Body of pancreas (tissue), 4 donors: ENCODE data around the gene LRP2. TPM values are rescaled to one million over a fixed set of nuclear protein-coding genes. Genes with fewer than 3 reads are reported as not detected.

ENCODE experiments used
- ATAC-seq: fragments of 150-250 bp; one replicate; pipeline ENCODE4 v1.9.1; 2016
- DNase-seq, 4 donors: peaks; one replicate each; pipeline ENCODE4 v3.0.0-alpha.2; 2019
- H3K27ac ChIP-seq, 4 donors: fragments of 200-600 bp; sonication (generic); 1 replicate in 3 of 4; 2 replicates in 1 of 4; pipeline versions ENCODE4 v1.5.1 to v1.6.1; 2016 to 2019; ENCODE audit warnings: mild to moderate bottlenecking in 1 of 4, mixed read lengths in 1 of 4, moderate library complexity in 1 of 4
- H3K27me3 ChIP-seq, 2 donors: fragments of 200-600 bp; sonication (generic); one replicate each; pipeline ENCODE4 v1.6.0; 2016; ENCODE audit warnings: mild to moderate bottlenecking in 1 of 2
- H3K36me3 ChIP-seq, 2 donors: fragments of 200-600 bp; sonication (generic); replicated peaks in 1 of 2; 2 replicates each; pipeline ENCODE4 v1.5.1; 2016; ENCODE audit warnings: low read depth in 2 of 2; ENCODE audit not compliant: insufficient read depth in 1 of 2
- H3K4me1 ChIP-seq: fragments of 200-600 bp; sonication (generic); one replicate; pipeline ENCODE4 v1.6.0; 2016
- H3K4me3 ChIP-seq, 2 donors: fragments of 200-600 bp; sonication (generic); 1 replicate in 1 of 2; 2 replicates in 1 of 2; pipeline ENCODE4 v1.5.1; 2016 to 2019
- H3K9me3 ChIP-seq, 3 donors: fragments of 200-600 bp; sonication (generic); 1 replicate in 2 of 3; 2 replicates in 1 of 3; pipeline ENCODE4 v1.5.1; 2016
- POLR2A ChIP-seq, 3 donors: fragments of 450-650 bp; IDR thresholded peaks; one replicate each; pipeline ENCODE4 v1.6.1; 2016; ENCODE audit warnings: antibody characterized with exemption in 3 of 3, mild to moderate bottlenecking in 2 of 3
- WGBS, 2 donors: methylation state at CpG; one replicate each; pipeline ENCODE4 v1.1.5; 2017; 5-methylcytosine and 5-hydroxymethylcytosine counted together
- intact Hi-C: fragments of 100-400 bp; cut with DNase I; formaldehyde crosslinking; loops from one replicate; pipeline ENCODE4 v1.15.1; 2023
- total RNA-seq, 2 donors: library from RNA; depleted of rRNA; stranded (reverse); fragments of >200 nt; gene quantifications; one replicate each; pipeline ENCODE4 v1.1.0, GENCODE V29; 2016
- TF ChIP-seq, protein P1 (sequence below), 7 experiments: fragments of 450-650 bp in 4 of 7; fragments of 200-600 bp in 3 of 7; sonication (generic) in 3 of 7; IDR thresholded peaks; one replicate each; pipeline ENCODE4 v1.5.1; 2016 to 2019; ENCODE audit warnings: antibody characterized with exemption in 7 of 7

Gene LRP2
- total RNA-seq, 2 donors from 2014 or later = under 0.01 TPM; not detected in 1

DNA sequence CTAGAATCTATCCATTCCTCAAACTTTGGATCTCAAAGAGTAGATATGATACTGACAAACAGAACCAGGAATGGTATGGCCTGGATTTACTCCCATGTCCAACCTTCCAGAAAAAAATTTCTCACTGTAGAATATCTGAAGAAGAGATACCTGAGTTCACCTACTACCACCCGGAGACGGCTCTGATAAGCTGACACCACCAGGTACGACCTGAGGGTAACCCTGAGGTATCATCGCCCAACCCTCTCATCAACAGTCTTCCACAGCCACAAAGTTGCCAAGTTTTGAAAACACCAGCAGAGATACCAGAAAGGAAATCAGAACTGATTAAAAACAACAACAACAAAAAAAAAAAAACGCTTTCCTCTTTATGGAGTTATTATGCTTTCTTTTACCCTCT, 102.9 kb downstream of the LRP2 start:
- H3K36me3 ChIP-seq = no peaks in the 10 kb centered on the region
- no peak for TF ChIP-seq POLR2A (IDR thresholded peaks at IDR 0.05)
- TF ChIP-seq, protein P1, sequence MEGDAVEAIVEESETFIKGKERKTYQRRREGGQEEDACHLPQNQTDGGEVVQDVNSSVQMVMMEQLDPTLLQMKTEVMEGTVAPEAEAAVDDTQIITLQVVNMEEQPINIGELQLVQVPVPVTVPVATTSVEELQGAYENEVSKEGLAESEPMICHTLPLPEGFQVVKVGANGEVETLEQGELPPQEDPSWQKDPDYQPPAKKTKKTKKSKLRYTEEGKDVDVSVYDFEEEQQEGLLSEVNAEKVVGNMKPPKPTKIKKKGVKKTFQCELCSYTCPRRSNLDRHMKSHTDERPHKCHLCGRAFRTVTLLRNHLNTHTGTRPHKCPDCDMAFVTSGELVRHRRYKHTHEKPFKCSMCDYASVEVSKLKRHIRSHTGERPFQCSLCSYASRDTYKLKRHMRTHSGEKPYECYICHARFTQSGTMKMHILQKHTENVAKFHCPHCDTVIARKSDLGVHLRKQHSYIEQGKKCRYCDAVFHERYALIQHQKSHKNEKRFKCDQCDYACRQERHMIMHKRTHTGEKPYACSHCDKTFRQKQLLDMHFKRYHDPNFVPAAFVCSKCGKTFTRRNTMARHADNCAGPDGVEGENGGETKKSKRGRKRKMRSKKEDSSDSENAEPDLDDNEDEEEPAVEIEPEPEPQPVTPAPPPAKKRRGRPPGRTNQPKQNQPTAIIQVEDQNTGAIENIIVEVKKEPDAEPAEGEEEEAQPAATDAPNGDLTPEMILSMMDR (IDR thresholded peaks at IDR 0.05) = no peak
- H3K4me1 ChIP-seq = no peaks in the 10 kb centered on the region
- H3K27ac ChIP-seq = no peak overlapping the region
- H3K27me3 ChIP-seq = no peaks in the 10 kb centered on the region
- H3K9me3 ChIP-seq = no peaks in the 10 kb centered on the region
- WGBS, 2 donors = 64 to 66% methylated on average over 5 of the region's 5 CpGs
- no peak overlapping the region for H3K4me3 ChIP-seq
- intact Hi-C loops = no loop called here
- no peak for DNase-seq
- ATAC-seq = no peak

DNA sequence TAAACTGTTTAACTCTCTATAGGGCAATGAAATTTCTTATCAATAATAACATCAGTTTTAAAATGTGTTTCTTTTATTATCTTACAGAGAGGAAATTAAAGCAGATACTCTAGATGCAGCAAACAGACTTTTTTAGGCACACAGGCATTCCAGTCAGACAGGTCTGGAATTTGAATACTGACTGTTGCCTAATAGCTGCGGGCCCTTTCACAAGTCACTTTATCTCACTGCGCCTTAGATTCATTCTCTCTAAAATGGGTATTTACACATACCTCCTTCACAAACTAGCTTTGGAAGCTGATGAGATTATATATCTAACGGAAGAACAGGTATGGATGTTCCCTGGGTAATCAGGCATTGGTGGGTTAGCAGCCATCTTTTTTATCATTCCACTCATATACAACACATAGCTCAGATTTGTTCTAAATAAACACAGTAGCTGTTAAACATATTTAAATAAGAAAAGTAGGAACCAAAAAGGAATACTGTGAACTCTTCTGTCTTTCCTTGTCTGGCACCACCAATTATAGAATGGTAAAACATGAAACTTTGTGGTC, 104.2 kb downstream of the LRP2 start:
- Histone ChIP-seq H3K27me3 (no peaks in the 10 kb centered on the region), H3K9me3 (no peaks in the 10 kb centered on the region), H3K36me3 (no peaks in the 10 kb centered on the region), H3K4me1 (no peaks in the 10 kb centered on the region), H3K4me3 (no peak overlapping the region), H3K27ac (no peak overlapping the region)
- WGBS, 2 donors = 30 to 38% methylated on average over 3 of the region's 3 CpGs
- TF ChIP-seq POLR2A (IDR thresholded peaks at IDR 0.05) = no peak
- TF ChIP-seq, protein P1 (IDR thresholded peaks at IDR 0.05) = no peak
- no peak for ATAC-seq
- intact Hi-C loops = no loop called here
- no peak for DNase-seq

DNA sequence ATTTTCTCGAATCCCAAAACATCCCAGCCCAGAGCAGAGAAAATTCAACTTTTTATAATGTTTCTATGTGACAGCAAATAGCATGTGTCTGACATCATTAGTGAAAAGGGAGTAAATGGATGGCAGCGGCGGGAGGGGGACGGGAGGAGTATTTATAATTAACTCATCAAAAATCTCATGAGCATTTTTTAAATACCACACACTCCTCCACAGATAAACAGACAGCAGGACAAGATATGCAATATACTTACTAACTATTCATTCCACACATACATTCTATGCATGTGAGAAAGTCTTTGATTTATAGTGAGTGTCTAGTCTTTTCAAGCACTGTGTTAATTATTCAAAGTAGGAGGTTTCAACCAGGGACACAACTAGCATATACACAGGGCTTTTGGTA, 107.6 kb downstream of the LRP2 start:
- no peaks in the 10 kb centered on the region for H3K27me3 ChIP-seq
- no peak overlapping the region for H3K27ac ChIP-seq
- H3K4me3 ChIP-seq = no peak overlapping the region
- no peak for TF ChIP-seq POLR2A (IDR thresholded peaks at IDR 0.05)
- TF ChIP-seq, protein P1 (IDR thresholded peaks at IDR 0.05) = no peak
- DNase-seq (no peak), ATAC-seq (no peak)
- H3K4me1 ChIP-seq = no peaks in the 10 kb centered on the region
- WGBS, 2 donors = 48 to 57% methylated on average over 4 of the region's 4 CpGs
- no peaks in the 10 kb centered on the region for H3K9me3 ChIP-seq
- intact Hi-C loops = no loop called here
- no peaks in the 10 kb centered on the region for H3K36me3 ChIP-seq

DNA sequence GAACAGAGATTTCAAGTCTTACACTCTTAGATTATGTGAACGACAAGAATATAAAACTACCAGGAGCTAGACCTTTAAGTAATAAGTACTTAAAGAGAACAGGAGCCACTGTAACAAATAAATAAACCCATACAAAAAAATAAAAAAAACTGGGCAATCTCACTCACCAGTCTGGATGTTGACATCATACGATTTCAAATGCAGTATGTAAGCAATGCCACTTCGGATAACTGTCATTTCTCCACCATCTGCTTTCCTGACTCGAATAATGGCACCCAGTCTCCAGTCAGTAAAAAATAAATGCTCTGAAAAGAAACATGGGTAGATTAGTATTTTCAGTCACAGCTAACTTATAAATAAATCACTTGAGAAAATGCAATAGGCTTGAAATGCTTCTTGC, 115.1 kb downstream of the LRP2 start:
- Histone ChIP-seq H3K36me3 (no peaks in the 10 kb centered on the region), H3K9me3 (no peaks in the 10 kb centered on the region), H3K4me1 (no peaks in the 10 kb centered on the region), H3K4me3 (no peak overlapping the region), H3K27ac (no peak overlapping the region), H3K27me3 (no peaks in the 10 kb centered on the region)
- ATAC-seq = no peak
- intact Hi-C loops = no loop called here
- TF ChIP-seq, protein P1 (IDR thresholded peaks at IDR 0.05) = no peak
- TF ChIP-seq POLR2A (IDR thresholded peaks at IDR 0.05) = no peak
- 69 to 71% methylated on average over 4 of the region's 4 CpGs for WGBS, 2 donors
- no peak for DNase-seq

DNA sequence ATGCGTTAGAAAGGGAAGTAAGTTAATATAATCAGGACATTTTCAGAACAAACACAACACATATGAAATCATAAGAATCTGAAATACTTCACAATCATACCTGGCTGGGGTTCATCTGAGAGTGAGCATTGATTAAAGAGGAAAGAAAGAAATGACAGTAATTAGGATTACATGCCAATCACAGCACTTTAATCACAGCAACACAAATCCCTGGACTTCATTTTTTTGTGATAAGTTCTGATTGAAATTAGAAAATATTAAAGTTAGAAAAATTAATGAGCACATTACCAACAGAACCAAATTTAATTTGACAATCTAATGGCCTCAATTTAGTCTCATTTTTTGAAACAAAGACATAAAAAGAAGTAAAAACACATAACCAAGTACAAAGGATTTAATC, 121.9 kb downstream of the LRP2 start:
- H3K27me3 ChIP-seq = no peaks in the 10 kb centered on the region
- TF ChIP-seq, protein P1 (IDR thresholded peaks at IDR 0.05) = no peak
- TF ChIP-seq POLR2A (IDR thresholded peaks at IDR 0.05) = no peak
- no peaks in the 10 kb centered on the region for H3K9me3 ChIP-seq
- H3K4me1 ChIP-seq = no peaks in the 10 kb centered on the region
- intact Hi-C loops = no loop called here
- DNase-seq = no peak
- H3K4me3 ChIP-seq = no peak overlapping the region
- H3K36me3 ChIP-seq = no peaks in the 10 kb centered on the region
- H3K27ac ChIP-seq = no peak overlapping the region
- 52 to 62% methylated on average over 1 of the region's 1 CpG for whole genome bisulfite sequencing, 2 donors
- ATAC-seq = no peak
